Keratinocyte (primary cell): ENCODE measurements around the gene FBXL13. TPM values are rescaled to one million over a fixed set of nuclear protein-coding genes. Genes with fewer than 3 reads are reported as not detected.

ENCODE experiments used
- DNase-seq: peaks from one replicate; pipeline ENCODE4 v3.0.0-alpha.2; 2011; ENCODE audit warnings: low read depth, missing footprints, low spot score
- FAIRE-seq: peaks from 2 replicates; lab custom pipeline; 2011; peaks lifted over from hg19 to GRCh38; lab: Jason Lieb, UNC
- H2AFZ ChIP-seq: 2 replicates; pipeline ENCODE4 v1.6.0; 2012; ENCODE audit warnings: low read length, control low read depth, inconsistent platforms; ENCODE audit not compliant: control insufficient read depth
- H3K27ac ChIP-seq: 2 replicates; pipeline ENCODE4 v1.5.1; 2011; ENCODE audit warnings: low read length; ENCODE audit not compliant: control insufficient read depth, insufficient read depth
- H3K27me3 ChIP-seq: 3 replicates; pipeline ENCODE4 v1.6.0; 2011; ENCODE audit warnings: low read length; ENCODE audit not compliant: control insufficient read depth, insufficient read depth; ENCODE audit errors: extremely low read depth
- H3K36me3 ChIP-seq, 2 experiments: 2 replicates in 1 of 2; 3 replicates in 1 of 2; pipeline ENCODE4 v1.5.1; 2011; ENCODE audit warnings: low read length in 2 of 2, mild to moderate bottlenecking in 1 of 2; ENCODE audit not compliant: control insufficient read depth in 2 of 2, insufficient read depth in 2 of 2; ENCODE audit errors: extremely low read depth in 1 of 2
- H3K4me1 ChIP-seq: 3 replicates; pipeline ENCODE4 v1.5.1; 2011; ENCODE audit warnings: low read length; ENCODE audit not compliant: control insufficient read depth, insufficient read depth; ENCODE audit errors: extremely low read depth
- H3K4me2 ChIP-seq: 3 replicates; pipeline ENCODE4 v1.6.0; 2011; ENCODE audit warnings: low read depth, low read length; ENCODE audit not compliant: control insufficient read depth, insufficient read depth; ENCODE audit errors: extremely low read depth
- H3K4me3 ChIP-seq, 3 experiments: fragments of 200-600 bp in 1 of 3; sonication (generic) in 1 of 3; 2 replicates in 2 of 3; 3 replicates in 1 of 3; pipeline ENCODE4 v1.5.1; 2011 to 2016; ENCODE audit warnings: low read length in 3 of 3, mild to moderate bottlenecking in 3 of 3, control low read depth in 2 of 3, inconsistent platforms in 1 of 3, low read depth in 1 of 3, mixed read lengths in 1 of 3, mixed run types in 1 of 3, moderate library complexity in 1 of 3; ENCODE audit not compliant: control insufficient read depth in 2 of 3, insufficient read depth in 2 of 3; ENCODE audit errors: extremely low read depth in 1 of 3
- H3K79me2 ChIP-seq: 2 replicates; pipeline ENCODE4 v1.6.0; 2012; ENCODE audit warnings: low read length; ENCODE audit not compliant: control insufficient read depth, insufficient read depth
- H3K9ac ChIP-seq: 3 replicates; pipeline ENCODE4 v1.6.0; 2011; ENCODE audit warnings: low read length; ENCODE audit not compliant: control insufficient read depth, insufficient read depth; ENCODE audit errors: extremely low read depth
- H3K9me1 ChIP-seq: 3 replicates; pipeline ENCODE4 v1.6.0; 2011; ENCODE audit warnings: low read length; ENCODE audit not compliant: control insufficient read depth, insufficient read depth; ENCODE audit errors: extremely low read depth
- H3K9me3 ChIP-seq: 2 replicates; pipeline ENCODE4 v1.5.1; 2012; ENCODE audit warnings: low read depth, low read length; ENCODE audit not compliant: control insufficient read depth
- H4K20me1 ChIP-seq: 3 replicates; pipeline ENCODE4 v1.6.0; 2011; ENCODE audit warnings: low read length; ENCODE audit not compliant: control insufficient read depth, insufficient read depth; ENCODE audit errors: extremely low read depth
- EZH2 ChIP-seq: IDR thresholded peaks from one replicate; pipeline ENCODE4 v1.6.1; 2012; ENCODE audit warnings: inconsistent platforms, mild to moderate bottlenecking, low read length, moderate library complexity
- dilution Hi-C: fragments of 300-500 bp; cut with MboI; formaldehyde crosslinking; loops from one replicate; pipeline ENCODE4 v1.7.0; 2020; ENCODE audit warnings: low sequenced_read_pairs; ENCODE audit not compliant: extremely low pct_ligation_motif_present
- polyA plus RNA-seq, 5 experiments: library from polyadenylated mRNA; depleted of rRNA in 3 of 5; stranded (reverse) in 3 of 5; stranded (forward) in 1 of 5; unstranded in 1 of 5; fragments of >200 nt; gene quantifications; 1 replicate in 1 of 5; 2 replicates in 3 of 5; 3 replicates in 1 of 5; pipeline versions ENCODE4 v1.2.1 to v1.2.3, GENCODE V29; 2011 to 2012; ENCODE audit warnings: missing spikeins in 2 of 5, low read depth in 1 of 5, low replicate concordance in 1 of 5
- TF ChIP-seq, protein P1 (sequence below), 3 experiments: IDR thresholded peaks in 1 of 3; conservative IDR thresholded peaks in 1 of 3; optimal IDR thresholded peaks in 1 of 3; 2 replicates in 2 of 3; 3 replicates in 1 of 3; pipeline versions ENCODE3 to v1.5.1; 2011; ENCODE audit warnings: low read length in 3 of 3, mild to moderate bottlenecking in 3 of 3, moderate library complexity in 2 of 3, control low read depth in 1 of 3, inconsistent platforms in 1 of 3; ENCODE audit not compliant: insufficient read depth in 2 of 3; ENCODE audit errors: extremely low read depth in 1 of 3

The FBXL13 gene
- polyA plus RNA-seq, 1 donor (not counting 4 experiments of a cell fraction or from before 2014, with no cell fraction given): 0.20 TPM

DNA sequence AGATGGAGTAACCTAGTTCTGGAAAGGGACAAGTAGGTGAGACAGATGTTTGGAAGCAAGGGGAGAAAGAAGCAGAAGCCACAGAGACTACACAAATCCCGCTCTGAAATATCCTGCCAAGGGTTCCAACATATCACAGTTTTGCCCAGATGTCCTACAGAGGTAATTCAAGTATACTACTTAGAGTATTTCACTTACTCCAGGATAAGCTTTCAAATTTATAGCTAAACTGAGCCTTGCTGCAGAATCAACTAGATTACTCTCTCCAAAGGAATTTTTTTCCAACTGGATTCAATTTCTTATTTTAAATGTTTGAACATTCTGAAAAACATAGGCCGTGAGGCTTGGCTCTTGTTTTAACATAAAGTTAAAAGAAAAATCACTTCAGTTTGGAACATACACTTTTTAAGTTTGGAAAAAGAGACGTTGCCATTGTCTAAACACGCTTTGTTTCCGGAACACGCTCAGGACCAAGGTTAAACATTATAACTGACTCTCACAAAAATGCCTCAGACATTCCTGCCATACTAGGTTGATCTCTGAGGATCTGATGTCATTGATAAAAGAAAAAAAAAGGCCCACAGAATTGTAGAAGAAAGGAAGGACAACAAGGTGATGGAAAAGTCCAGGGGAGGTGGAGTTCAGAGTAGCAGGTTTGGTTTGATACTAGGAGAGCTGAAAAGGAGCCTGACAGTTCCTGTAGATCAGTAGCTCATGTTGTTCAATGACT, 251.0 kb downstream of the FBXL13 start:
- TF ChIP-seq EZH2: no peak
- TF ChIP-seq, protein P1, sequence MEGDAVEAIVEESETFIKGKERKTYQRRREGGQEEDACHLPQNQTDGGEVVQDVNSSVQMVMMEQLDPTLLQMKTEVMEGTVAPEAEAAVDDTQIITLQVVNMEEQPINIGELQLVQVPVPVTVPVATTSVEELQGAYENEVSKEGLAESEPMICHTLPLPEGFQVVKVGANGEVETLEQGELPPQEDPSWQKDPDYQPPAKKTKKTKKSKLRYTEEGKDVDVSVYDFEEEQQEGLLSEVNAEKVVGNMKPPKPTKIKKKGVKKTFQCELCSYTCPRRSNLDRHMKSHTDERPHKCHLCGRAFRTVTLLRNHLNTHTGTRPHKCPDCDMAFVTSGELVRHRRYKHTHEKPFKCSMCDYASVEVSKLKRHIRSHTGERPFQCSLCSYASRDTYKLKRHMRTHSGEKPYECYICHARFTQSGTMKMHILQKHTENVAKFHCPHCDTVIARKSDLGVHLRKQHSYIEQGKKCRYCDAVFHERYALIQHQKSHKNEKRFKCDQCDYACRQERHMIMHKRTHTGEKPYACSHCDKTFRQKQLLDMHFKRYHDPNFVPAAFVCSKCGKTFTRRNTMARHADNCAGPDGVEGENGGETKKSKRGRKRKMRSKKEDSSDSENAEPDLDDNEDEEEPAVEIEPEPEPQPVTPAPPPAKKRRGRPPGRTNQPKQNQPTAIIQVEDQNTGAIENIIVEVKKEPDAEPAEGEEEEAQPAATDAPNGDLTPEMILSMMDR (optimal IDR thresholded peaks at IDR 0.05 in 1 of 3, IDR thresholded peaks at IDR 0.05 in 1 of 3, conservative IDR thresholded peaks at IDR 0.05 in 1 of 3; ENCODE audit: extremely low read depth in 1 of 3, insufficient read depth in 2 of 3, low read length in 3 of 3): no peak
- no peaks in the 10 kb centered on the region for H3K4me1 ChIP-seq
- no peaks in the 10 kb centered on the region for H3K79me2 ChIP-seq
- no peak for DNase-seq
- H3K4me2 ChIP-seq: no peak overlapping the region
- H2AFZ ChIP-seq: no peak overlapping the region
- H3K4me3 ChIP-seq: no peak overlapping the region
- no peaks in the 10 kb centered on the region for H3K27me3 ChIP-seq
- H3K9me3 ChIP-seq: no peaks in the 10 kb centered on the region
- H3K27ac ChIP-seq: no peak overlapping the region
- no peaks in the 10 kb centered on the region for H3K9me1 ChIP-seq
- dilution Hi-C loops: no loop called here
- peaks cover 0 to 4% of the 10 kb centered on the region in 2 experiments for H3K36me3 ChIP-seq
- no peaks in the 10 kb centered on the region for H4K20me1 ChIP-seq
- FAIRE-seq: no peak
- no peak overlapping the region for H3K9ac ChIP-seq

DNA sequence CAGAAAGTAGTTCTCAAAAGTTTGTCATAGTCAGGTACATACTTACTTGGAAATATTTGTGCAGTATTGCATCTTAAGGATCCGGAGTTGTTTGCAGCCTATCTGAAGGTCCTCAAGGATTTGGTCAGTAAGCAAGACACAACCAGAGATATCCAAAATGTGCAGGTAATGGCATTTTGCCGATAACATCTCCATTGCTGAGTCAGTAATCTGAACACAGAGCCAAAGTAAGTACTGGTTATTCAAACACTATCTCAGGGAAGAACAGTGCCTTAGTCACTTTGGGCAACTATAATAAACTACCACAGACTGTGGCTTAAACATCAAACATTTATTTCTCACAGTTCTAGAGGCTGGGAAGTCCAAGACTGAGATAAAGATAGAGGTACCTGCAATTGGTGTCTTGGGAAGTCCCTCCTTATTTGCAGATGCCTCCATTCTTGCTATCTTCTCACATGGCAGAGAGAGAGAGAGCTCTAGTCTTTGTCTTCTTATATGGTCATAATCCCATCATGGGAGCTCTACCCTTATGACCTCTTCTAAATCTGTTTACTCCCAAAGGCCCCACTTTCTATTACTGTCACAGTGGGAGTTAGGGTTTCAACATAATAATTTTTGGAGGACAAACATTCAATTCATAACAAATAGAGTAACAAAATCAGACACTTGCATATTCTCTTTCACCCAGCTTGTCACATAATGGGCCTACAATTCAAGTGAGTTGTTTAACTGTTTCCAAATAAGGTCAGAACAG, 252.4 kb downstream of the FBXL13 start:
- no peaks in the 10 kb centered on the region for H3K79me2 ChIP-seq
- DNase-seq: no peak
- no peaks in the 10 kb centered on the region for H3K9me3 ChIP-seq
- FAIRE-seq: no peak
- no peak overlapping the region for H2AFZ ChIP-seq
- no peak overlapping the region for H3K4me3 ChIP-seq
- H4K20me1 ChIP-seq: no peaks in the 10 kb centered on the region
- no peak overlapping the region for H3K27ac ChIP-seq
- H3K27me3 ChIP-seq: no peaks in the 10 kb centered on the region
- H3K36me3 ChIP-seq: peaks cover 0 to 4% of the 10 kb centered on the region in 2 experiments
- dilution Hi-C loops: no loop called here
- H3K4me1 ChIP-seq: no peaks in the 10 kb centered on the region
- no peaks in the 10 kb centered on the region for H3K9me1 ChIP-seq
- no peak for TF ChIP-seq EZH2
- TF ChIP-seq, protein P1 (optimal IDR thresholded peaks at IDR 0.05 in 1 of 3, IDR thresholded peaks at IDR 0.05 in 1 of 3, conservative IDR thresholded peaks at IDR 0.05 in 1 of 3; ENCODE audit: extremely low read depth in 1 of 3, insufficient read depth in 2 of 3, low read length in 3 of 3): no peak
- no peak overlapping the region for H3K9ac ChIP-seq
- H3K4me2 ChIP-seq: no peak overlapping the region
